Measurements from ENCODE around the gene CNN1.

DNA sequence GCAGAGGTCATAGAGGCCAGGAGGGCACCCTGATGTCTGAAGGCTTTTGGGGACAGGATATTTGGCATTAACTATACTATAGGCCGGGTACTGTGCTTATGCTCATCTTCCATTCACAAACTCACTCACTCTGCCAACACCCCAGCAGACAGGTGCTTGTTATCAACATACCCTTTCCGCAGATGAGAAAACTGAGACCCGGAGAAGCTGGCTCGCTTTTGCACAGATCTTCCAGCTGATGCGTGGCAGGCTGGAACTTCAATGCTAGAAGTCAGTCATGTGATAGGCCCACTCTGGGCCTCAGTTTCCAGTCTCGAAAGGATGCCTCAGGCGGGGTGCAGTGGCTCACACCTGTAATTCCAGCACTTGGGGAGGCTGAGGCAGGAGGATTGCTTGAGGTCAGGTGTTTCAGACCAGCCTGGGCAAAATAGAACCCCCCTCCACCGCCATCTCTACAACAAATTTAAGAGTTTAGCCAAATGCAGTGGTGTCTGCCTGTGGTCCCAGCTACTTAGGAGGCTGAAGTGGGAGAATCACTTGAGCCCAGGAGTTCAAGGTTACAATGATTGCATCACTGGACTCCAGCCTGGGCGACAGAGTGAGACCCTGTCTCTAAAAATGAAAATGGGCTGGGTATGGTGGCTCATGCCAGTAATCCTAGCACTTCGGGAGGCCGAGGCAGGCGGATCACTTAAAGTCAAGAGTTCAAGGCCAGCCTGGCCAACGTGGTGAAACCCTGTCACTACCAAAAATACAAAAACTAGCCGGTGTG is 9.5 kb downstream of the CNN1 start:
- TF ChIP-seq, protein P1, sequence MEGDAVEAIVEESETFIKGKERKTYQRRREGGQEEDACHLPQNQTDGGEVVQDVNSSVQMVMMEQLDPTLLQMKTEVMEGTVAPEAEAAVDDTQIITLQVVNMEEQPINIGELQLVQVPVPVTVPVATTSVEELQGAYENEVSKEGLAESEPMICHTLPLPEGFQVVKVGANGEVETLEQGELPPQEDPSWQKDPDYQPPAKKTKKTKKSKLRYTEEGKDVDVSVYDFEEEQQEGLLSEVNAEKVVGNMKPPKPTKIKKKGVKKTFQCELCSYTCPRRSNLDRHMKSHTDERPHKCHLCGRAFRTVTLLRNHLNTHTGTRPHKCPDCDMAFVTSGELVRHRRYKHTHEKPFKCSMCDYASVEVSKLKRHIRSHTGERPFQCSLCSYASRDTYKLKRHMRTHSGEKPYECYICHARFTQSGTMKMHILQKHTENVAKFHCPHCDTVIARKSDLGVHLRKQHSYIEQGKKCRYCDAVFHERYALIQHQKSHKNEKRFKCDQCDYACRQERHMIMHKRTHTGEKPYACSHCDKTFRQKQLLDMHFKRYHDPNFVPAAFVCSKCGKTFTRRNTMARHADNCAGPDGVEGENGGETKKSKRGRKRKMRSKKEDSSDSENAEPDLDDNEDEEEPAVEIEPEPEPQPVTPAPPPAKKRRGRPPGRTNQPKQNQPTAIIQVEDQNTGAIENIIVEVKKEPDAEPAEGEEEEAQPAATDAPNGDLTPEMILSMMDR (IDR thresholded peaks at IDR 0.05; ENCODE audit: low read length) = no peak
- no peak for TF ChIP-seq EZH2 (optimal IDR thresholded peaks at IDR 0.05; ENCODE audit: low read depth, low read length)
